ENCODE measurements around the gene SDHB.

Gene SDHB

DNA sequence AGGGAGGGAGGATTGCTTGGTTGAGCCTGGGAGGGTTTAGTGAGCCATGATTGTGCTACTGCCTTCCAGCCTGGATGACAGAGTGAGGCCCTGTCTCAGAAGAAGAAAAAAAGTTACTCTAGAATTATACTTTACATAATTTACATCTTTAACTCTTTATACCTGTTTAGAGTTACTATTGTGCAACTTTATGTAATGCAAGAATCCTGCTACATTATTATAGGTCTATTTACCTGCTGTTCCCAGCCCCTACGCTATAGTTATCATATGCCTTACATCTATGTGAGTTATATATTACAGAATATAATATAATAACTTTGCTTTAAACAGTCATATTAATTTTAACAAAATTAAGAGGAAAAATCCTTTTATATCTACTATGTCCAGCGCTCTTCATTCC is 14.3 kb downstream of the SDHB start:
- DNase-seq (ENCODE audit: low read depth): no peak
- TF ChIP-seq, protein P1, sequence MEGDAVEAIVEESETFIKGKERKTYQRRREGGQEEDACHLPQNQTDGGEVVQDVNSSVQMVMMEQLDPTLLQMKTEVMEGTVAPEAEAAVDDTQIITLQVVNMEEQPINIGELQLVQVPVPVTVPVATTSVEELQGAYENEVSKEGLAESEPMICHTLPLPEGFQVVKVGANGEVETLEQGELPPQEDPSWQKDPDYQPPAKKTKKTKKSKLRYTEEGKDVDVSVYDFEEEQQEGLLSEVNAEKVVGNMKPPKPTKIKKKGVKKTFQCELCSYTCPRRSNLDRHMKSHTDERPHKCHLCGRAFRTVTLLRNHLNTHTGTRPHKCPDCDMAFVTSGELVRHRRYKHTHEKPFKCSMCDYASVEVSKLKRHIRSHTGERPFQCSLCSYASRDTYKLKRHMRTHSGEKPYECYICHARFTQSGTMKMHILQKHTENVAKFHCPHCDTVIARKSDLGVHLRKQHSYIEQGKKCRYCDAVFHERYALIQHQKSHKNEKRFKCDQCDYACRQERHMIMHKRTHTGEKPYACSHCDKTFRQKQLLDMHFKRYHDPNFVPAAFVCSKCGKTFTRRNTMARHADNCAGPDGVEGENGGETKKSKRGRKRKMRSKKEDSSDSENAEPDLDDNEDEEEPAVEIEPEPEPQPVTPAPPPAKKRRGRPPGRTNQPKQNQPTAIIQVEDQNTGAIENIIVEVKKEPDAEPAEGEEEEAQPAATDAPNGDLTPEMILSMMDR (IDR thresholded peaks at IDR 0.05; ENCODE audit: low read depth, low read length, missing control alignments): no peak
- no peak overlapping the region for H3K4me3 ChIP-seq (ENCODE audit: low read depth, low read length)

DNA sequence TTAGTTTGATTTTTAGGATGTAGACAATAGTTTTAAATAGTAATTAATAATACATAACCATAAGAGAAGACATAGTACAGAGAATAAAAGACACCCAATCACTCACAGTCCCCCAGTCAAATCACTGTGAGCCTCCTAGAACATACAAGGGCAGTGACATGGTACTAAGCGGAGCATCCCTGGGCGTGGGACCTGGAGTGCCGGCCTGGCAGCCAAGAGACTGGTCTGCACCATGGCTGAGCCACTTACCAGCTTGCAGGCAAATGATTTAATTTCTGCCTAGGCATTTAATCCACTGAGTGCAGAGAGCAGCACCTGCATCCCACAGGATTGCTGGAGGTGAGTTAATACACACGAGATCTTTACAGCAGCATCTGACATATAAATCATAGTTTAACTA is 20.4 kb downstream of the SDHB start:
- TF ChIP-seq, protein P1 (IDR thresholded peaks at IDR 0.05; ENCODE audit: low read depth, low read length, missing control alignments): no peak
- DNase-seq (ENCODE audit: low read depth): no peak

DNA sequence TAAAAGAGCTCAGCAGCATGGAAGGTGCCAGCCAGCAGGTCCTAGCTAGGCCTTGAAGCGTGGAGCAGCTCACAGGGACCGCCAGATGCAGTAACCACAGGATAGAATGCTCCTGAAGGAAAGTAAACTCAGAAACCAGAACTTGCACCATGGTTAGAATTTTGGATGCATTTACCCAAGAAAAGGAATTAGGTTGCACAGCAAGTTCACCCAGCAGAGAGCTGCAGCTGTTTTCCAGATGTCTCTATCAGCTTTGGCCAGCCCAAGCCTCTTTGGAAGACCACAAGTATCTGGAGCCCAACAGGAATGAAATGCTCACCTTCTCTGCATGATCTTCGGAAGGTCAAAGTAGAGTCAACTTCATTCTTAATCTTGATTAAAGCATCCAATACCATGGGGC is 21.1 kb downstream of the SDHB start:
- no peak for DNase-seq (ENCODE audit: low read depth)
- H3K4me3 ChIP-seq (ENCODE audit: low read depth, low read length): no peak overlapping the region
- TF ChIP-seq, protein P1 (IDR thresholded peaks at IDR 0.05; ENCODE audit: low read depth, low read length, missing control alignments): no peak

More for the DNA sequence above, 20.4 kb downstream of the SDHB start:
- no peak overlapping the region for H3K4me3 ChIP-seq (ENCODE audit: low read depth, low read length)

DNA sequence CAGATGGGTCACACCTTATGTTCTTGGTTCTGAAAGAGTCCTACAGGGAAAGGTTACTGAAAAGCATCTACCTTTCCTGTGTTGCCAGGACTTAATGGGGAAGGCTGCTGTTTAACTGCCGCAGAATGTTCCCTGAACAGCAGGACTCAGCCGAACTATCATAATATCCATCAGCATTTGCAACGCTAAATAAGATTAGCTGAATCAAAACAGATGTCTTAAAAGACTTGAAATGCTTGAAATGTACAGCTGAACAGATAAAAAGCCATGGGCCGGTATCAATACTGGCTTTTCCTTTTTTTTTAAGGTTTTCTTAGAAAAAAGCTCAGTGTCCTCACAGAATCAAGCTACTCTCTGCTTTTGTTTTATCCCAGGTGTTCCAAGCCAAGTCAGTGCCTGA is 22.4 kb downstream of the SDHB start:
- no peak for DNase-seq (ENCODE audit: low read depth)
- TF ChIP-seq, protein P1 (IDR thresholded peaks at IDR 0.05; ENCODE audit: low read depth, low read length, missing control alignments): no peak
- no peak overlapping the region for H3K4me3 ChIP-seq (ENCODE audit: low read depth, low read length)

DNA sequence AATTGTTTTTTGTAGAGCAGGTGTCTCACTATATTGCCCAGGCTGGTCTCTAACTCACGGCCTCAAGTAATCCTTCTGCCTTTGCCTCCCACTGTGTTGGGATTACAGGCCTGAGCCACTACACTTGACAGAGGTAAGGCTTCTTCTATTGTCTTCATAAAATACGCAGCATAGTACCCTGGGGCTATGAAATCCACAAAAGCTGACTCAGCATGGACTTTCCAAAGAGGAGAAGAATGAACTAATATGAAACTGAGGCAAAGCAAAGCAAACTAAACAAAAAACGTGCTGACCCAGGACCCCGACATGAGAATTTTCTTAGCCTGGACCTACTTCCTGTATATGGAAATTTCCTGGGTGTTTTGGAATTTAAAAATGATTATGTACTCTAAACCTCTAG is 23.6 kb downstream of the SDHB start:
- no peak for DNase-seq (ENCODE audit: low read depth)
- TF ChIP-seq, protein P1 (IDR thresholded peaks at IDR 0.05; ENCODE audit: low read depth, low read length, missing control alignments): no peak
- no peak overlapping the region for H3K4me3 ChIP-seq (ENCODE audit: low read depth, low read length)

DNA sequence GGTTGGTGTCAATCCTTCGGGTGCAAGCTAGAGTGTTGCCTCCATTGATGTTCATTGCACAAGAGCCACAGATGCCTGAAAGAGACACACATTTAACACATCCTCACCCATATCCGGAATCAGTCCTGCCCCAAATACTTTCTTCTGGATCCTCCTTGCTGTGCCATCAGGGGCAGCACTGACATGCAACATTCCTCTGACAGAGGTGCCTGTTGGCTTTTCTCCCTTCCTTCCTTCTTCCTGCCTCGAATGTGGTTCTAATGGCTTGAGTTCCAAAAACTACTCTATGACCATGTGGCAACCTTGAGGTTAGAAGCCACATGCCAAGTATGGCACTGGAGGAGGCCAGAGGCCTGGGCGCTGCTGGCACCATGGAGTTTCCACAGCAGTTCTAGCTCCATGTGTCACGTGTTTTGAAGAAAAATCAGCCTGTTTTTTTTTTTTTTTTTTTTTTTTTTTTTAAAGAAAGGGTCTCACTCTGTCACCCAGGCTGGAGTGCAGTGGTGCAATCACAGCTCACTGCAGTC is 25.1 kb downstream of the SDHB start:
- no peak overlapping the region for H3K4me3 ChIP-seq (ENCODE audit: low read depth, low read length)
- DNase-seq (ENCODE audit: low read depth): no peak
- TF ChIP-seq, protein P1 (IDR thresholded peaks at IDR 0.05; ENCODE audit: low read depth, low read length, missing control alignments): no peak

DNA sequence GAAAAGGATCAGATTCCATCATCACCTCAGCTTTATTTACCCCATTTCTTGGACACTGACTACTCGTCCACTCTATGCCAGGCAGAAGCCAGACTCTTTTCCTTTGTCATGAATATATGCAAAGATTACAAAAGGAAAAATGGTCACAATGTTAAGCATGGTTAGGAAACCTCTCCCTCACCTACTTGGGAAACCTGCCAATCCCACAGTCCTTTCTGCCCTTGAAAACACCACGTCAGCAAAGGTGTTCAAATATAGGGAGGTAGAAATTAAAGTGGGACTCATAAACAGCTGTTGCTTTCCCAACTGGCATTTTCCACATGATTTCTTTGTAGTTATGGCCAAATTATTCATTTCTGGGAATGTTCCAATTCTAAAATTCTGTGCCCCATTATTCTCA is 25.9 kb downstream of the SDHB start:
- TF ChIP-seq, protein P1 (IDR thresholded peaks at IDR 0.05; ENCODE audit: low read depth, low read length, missing control alignments): no peak
- no peak overlapping the region for H3K4me3 ChIP-seq (ENCODE audit: low read depth, low read length)
- no peak for DNase-seq (ENCODE audit: low read depth)
